ACC112 (cell line): Measurements from ENCODE around the gene GAB1.

Experiments
- H2AFZ ChIP-seq: fragments of 200-600 bp; sonication (generic); one replicate; pipeline ENCODE4 v1.6.0; 2017; ENCODE audit warnings: antibody characterized with exemption, low read length; ENCODE audit not compliant: unreplicated experiment
- H3K27ac ChIP-seq: fragments of 200-600 bp; sonication (generic); 2 replicates; pipeline ENCODE4 v1.5.1; 2014; ENCODE audit warnings: low read depth, mild to moderate bottlenecking, antibody characterized with exemption, low read length, moderate library complexity
- H3K27me3 ChIP-seq: fragments of 200-600 bp; sonication (generic); 2 replicates; pipeline ENCODE4 v1.6.1; 2014; ENCODE audit warnings: mild to moderate bottlenecking, antibody characterized with exemption, low read length, moderate library complexity, mixed read lengths; ENCODE audit not compliant: insufficient read depth
- H3K36me3 ChIP-seq: fragments of 200-600 bp; sonication (generic); 2 replicates; pipeline ENCODE4 v1.6.1; 2016; ENCODE audit warnings: mild to moderate bottlenecking, antibody characterized with exemption, low read length, moderate library complexity, mixed read lengths; ENCODE audit not compliant: insufficient read depth
- H3K4me1 ChIP-seq: fragments of 200-600 bp; sonication (generic); one replicate; pipeline ENCODE4 v1.6.1; 2016; ENCODE audit warnings: low read length, mixed read lengths; ENCODE audit not compliant: insufficient read depth, unreplicated experiment, control insufficient read depth
- H3K4me3 ChIP-seq: fragments of 200-600 bp; sonication (generic); 2 replicates; pipeline ENCODE4 v1.5.1; 2014; ENCODE audit warnings: mild to moderate bottlenecking, low read depth, low read length
- H3K79me2 ChIP-seq: fragments of 200-600 bp; sonication (generic); one replicate; pipeline ENCODE4 v1.6.0; 2016; ENCODE audit warnings: low read length; ENCODE audit not compliant: control insufficient read depth, unreplicated experiment, insufficient read depth

Gene GAB1

GRCh38 chr4:143488687-143489086 is 152.0 kb downstream of the GAB1 start:
- Histone ChIP-seq H2AFZ (no peak overlapping the region), H3K4me3 (no peak overlapping the region), H3K36me3 (no peaks in the 10 kb centered on the region), H3K27me3 (no peaks in the 10 kb centered on the region), H3K27ac (no peak overlapping the region), H3K79me2 (no peaks in the 10 kb centered on the region), H3K4me1 (no peaks in the 10 kb centered on the region)

GRCh38 chr4:143489106-143489505 is 152.4 kb downstream of the GAB1 start:
- no peaks in the 10 kb centered on the region for H3K79me2 ChIP-seq
- H3K36me3 ChIP-seq, result no peaks in the 10 kb centered on the region
- H3K27me3 ChIP-seq, result no peaks in the 10 kb centered on the region
- no peak overlapping the region for H2AFZ ChIP-seq
- H3K27ac ChIP-seq, result no peak overlapping the region
- no peak overlapping the region for H3K4me3 ChIP-seq
- no peaks in the 10 kb centered on the region for H3K4me1 ChIP-seq

DNA sequence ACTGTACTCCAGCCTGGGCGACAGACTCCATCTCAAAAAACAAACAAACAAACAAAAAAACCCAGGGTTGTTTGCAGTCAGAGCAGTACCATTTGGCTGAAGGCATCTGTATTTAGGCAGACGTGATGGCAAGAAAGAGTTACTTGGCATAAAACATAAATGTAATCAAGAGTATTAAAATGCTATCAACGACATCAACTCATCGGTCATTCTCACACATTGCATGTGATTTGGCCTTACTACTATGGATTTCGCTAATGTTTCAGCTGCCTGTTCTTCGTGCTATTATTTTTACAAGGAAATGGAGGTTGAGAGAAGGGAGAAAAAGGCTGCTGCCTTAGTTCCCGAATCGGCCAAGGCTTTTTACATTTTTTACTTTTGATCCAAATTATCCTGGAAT is 161.3 kb downstream of the GAB1 start:
- Histone ChIP-seq H3K79me2 (no peaks in the 10 kb centered on the region), H3K4me3 (no peak overlapping the region), H3K27ac (no peak overlapping the region), H3K36me3 (no peaks in the 10 kb centered on the region), H2AFZ (no peak overlapping the region), H3K4me1 (no peaks in the 10 kb centered on the region), H3K27me3 (no peaks in the 10 kb centered on the region)

DNA sequence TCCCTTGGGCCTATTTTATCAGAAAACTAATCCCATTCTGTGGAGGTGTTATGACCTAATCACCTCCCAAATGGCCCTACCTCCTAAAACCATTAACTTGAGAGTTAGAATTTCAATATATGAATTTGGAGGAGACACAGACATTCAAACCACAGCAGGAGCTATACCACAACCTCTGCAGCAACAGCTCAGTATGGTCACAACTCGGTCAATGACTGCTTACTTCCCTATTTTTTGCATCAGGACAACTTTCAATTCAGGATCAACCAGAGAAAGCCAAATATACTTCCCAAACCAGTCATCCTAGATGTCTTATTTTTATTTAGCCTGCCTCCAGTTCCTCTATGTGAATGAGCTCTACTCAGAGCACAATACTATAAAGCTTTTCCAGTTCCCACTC is 165.6 kb downstream of the GAB1 start:
- H3K4me3 ChIP-seq, result no peak overlapping the region
- H3K4me1 ChIP-seq, result no peaks in the 10 kb centered on the region
- no peaks in the 10 kb centered on the region for H3K79me2 ChIP-seq
- H3K27me3 ChIP-seq, result no peaks in the 10 kb centered on the region
- H2AFZ ChIP-seq, result no peak overlapping the region
- no peak overlapping the region for H3K27ac ChIP-seq
- H3K36me3 ChIP-seq, result no peaks in the 10 kb centered on the region

GRCh38 chr4:143506031-143506430 is 169.4 kb downstream of the GAB1 start:
- Histone ChIP-seq H3K27ac (no peak overlapping the region), H3K27me3 (no peaks in the 10 kb centered on the region), H3K79me2 (no peaks in the 10 kb centered on the region), H3K4me1 (no peaks in the 10 kb centered on the region), H3K4me3 (no peak overlapping the region), H2AFZ (no peak overlapping the region), H3K36me3 (no peaks in the 10 kb centered on the region)

DNA sequence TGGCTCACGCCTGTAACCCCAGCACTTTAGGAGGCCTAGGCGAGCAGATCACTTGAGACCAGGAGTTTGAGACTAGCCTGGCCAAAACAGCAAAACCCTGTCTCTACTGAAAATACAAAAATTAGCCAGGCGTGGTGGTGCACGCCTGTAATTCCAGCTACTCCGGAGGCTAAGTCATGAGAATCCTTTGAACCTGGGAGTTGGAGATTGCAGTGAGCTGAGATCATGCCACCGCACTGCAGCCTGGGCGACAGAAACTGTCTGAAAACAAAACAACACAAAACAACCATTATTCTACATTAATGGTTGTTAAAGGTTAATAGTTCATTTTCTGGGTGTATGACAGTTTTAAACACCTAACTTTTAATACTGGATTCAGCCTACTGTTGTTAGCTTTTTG is 175.2 kb downstream of the GAB1 start:
- Histone ChIP-seq H3K27ac (no peak overlapping the region), H3K4me1 (peaks cover 20% of the 10 kb centered on the region), H3K27me3 (no peaks in the 10 kb centered on the region), H3K79me2 (peaks cover 33% of the 10 kb centered on the region), H3K36me3 (no peaks in the 10 kb centered on the region), H3K4me3 (no peak overlapping the region), H2AFZ (peak overlapping the region; percentile 95)

DNA sequence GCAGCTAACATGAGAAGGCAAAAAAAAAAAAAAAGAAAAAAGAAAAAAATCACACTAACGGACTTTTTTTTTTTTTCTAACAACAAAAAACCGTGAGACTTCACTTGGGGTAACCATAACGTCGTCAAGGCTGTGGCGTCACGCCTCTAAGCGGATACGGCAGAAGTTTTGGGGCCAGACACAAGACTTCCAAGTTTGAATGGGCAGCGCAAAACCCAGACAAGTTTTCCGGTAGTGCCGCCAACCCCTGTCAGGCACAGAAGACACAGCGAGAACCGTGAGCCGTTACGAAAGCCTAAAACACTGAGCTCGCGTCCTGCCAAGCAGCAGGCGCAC is 176.3 kb downstream of the GAB1 start:
- Histone ChIP-seq H3K4me3 (peak overlapping the region; percentile 98), H3K79me2 (peaks cover 43% of the 10 kb centered on the region), H2AFZ (peak overlapping the region; percentile 95), H3K27ac (peak overlapping the region; percentile 90), H3K4me1 (peaks cover 22% of the 10 kb centered on the region), H3K27me3 (no peaks in the 10 kb centered on the region), H3K36me3 (peaks cover 8% of the 10 kb centered on the region)

DNA sequence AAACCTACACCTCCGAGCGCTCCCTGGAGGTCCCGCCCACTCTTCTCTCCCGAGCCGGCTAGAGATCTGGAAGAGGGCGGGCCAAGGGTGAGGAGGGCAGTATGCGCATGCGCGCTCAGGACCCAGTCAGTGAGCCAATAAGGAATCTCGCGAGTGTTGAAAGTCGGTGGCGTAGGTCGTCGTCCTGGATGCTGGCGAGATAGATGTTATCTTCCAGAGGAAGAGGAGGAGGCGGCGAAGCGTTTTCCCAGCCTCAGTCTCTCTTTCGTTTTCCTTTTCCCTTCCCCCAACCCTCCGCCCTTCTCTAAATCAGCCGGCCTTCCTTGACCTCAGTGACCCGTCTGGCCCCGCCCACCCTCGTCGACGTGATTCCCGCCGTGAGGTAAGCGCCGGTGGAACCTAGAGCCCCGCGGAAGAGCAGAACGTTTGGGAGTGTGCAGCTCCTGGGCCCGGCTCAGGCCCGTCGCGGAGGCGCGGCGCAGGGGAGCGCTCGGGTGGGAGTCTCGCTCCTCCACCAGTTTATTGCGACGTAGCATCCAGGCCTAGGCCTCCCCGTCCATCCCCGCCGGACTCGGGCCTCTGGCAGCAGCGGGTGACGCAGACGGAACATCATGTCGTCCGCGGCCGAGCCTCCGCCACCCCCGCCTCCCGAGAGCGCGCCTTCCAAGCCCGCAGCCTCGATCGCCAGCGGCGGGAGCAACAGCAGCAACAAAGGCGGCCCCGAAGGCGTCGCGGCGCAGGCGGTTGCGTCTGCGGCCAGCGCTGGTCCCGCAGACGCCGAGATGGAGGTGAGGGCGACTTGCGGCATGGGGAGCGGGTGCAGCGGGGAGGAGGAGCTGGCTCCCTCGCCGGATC is 176.9 kb downstream of the GAB1 start, which contains the start of gene SMARCA5:
SMARCA5 (plus strand) TSS at position 389 of the 855 bp plus-strand sequence; CDS start at position 612, 223 bp downstream.
- Histone ChIP-seq H3K4me1 (peaks cover 22% of the 10 kb centered on the region), H3K4me3 (peak within 1 kb of the TSS; percentile 98), H3K79me2 (peaks cover 49% of the 10 kb centered on the region)

GRCh38 chr4:143514169-143514495 is 177.5 kb downstream of the GAB1 start:
- Histone ChIP-seq H3K79me2 (peaks cover 55% of the 10 kb centered on the region), H3K4me3 (peak overlapping the region; percentile 98), H3K27me3 (no peaks in the 10 kb centered on the region), H3K4me1 (peaks cover 22% of the 10 kb centered on the region), H2AFZ (peak overlapping the region; percentile 60), H3K36me3 (peaks cover 14% of the 10 kb centered on the region), H3K27ac (peak overlapping the region; percentile 90)

More for the DNA sequence above, 176.9 kb downstream of the GAB1 start, which contains the start of gene SMARCA5:
- Histone ChIP-seq H3K27me3 (no peaks in the 10 kb centered on the region), H2AFZ (peak within 1 kb of the TSS; percentile 95), H3K36me3 (peaks cover 8% of the 10 kb centered on the region), H3K27ac (peak within 1 kb of the TSS; percentile 90)

- Histone ChIP-seq H3K36me3 (peaks cover 17% of the 10 kb centered on the region), H3K4me3 (peak overlapping the region; percentile 98), H2AFZ (peak overlapping the region; percentile 60), H3K79me2 (peaks cover 58% of the 10 kb centered on the region), H3K27ac (peak overlapping the region; percentile 90), H3K27me3 (no peaks in the 10 kb centered on the region), H3K4me1 (peaks cover 22% of the 10 kb centered on the region)
These were observed 177.8 kb downstream of the GAB1 start for GRCh38 chr4:143514497-143514896.

DNA sequence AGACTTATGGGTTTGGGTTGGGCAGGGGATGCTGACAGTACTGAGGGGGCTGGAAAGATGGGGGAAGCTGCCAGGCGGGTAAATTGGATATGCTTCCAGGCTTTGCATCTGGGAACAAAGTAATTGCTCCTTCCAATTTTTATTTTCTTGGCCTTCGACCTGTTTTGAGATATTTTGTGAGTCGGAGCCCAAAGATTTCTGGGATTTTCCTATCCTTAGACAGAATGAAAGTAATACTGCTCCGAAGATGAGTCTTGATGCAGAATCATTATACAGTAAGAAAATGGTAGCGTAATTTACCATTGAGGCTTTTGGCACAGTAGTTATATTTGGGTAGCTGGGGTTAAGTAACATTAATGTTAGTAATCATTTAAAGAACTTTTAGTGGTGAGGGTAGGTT is 178.2 kb downstream of the GAB1 start:
- Histone ChIP-seq H3K27ac (peak overlapping the region; percentile 90), H3K4me1 (peaks cover 22% of the 10 kb centered on the region), H3K36me3 (peaks cover 21% of the 10 kb centered on the region), H3K79me2 (peaks cover 62% of the 10 kb centered on the region), H3K4me3 (peak overlapping the region; percentile 98), H2AFZ (no peak overlapping the region), H3K27me3 (no peaks in the 10 kb centered on the region)
